Nephron progenitor cell (in vitro differentiated cells): ENCODE data around the gene MTHFD1.
A peak's percentile ranks its signal among the peaks of the same experiment; 100 is the strongest.

Experiments
- DNase-seq: peaks from one replicate; pipeline ENCODE4 v3.0.0; 2021
- H3K27ac Mint-ChIP-seq: 2 replicates; pipeline ENCODE4 v1.8.0; 2021; ENCODE audit warnings: mild to moderate bottlenecking, moderate library complexity, mixed read lengths
- H3K27me3 Mint-ChIP-seq: 2 replicates; pipeline ENCODE4 v1.8.0; 2021; ENCODE audit warnings: mild to moderate bottlenecking, low read depth, mixed read lengths; ENCODE audit not compliant: poor library complexity
- H3K36me3 Mint-ChIP-seq: 2 replicates; pipeline ENCODE4 v1.8.0; 2021; ENCODE audit warnings: low read depth, mixed read lengths
- H3K4me1 Mint-ChIP-seq: 2 replicates; pipeline ENCODE4 v1.8.0; 2021; ENCODE audit warnings: mixed read lengths
- H3K4me3 Mint-ChIP-seq: 2 replicates; pipeline ENCODE4 v1.8.0; 2021; ENCODE audit warnings: mild to moderate bottlenecking, moderate library complexity, mixed read lengths
- H3K9me3 Mint-ChIP-seq: 2 replicates; pipeline ENCODE4 v1.8.0; 2021; ENCODE audit warnings: mild to moderate bottlenecking, moderate library complexity, mixed read lengths
- TF ChIP-seq, protein P1 (sequence below): fragments of 200-600 bp; sonication (generic); IDR thresholded peaks from 2 replicates; pipeline ENCODE4 v1.5.0; 2021; ENCODE audit warnings: antibody characterized with exemption

MTHFD1 gene

DNA sequence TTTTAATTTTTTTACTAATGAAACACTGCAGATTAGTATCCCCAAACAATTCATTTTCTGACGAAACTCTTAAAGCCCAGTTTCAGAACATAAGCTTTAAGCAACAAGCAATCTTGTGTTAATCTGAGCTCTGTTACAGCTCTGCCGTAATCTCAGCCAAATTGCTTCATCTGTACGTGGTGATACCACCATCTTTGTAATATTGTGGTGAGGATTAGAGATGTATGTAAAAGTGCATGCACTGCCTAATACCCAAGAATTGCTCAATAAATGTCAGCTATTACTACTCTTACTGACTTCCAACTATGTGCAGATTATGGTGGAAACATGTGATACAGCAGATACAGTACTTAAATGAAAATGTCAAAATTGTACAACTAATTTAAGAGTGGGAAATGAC is 78.9 kb downstream of the MTHFD1 start:
- Mint-ChIP-seq H3K4me3 (no peak overlapping the region), H3K4me1 (peaks cover 22% of the 10 kb centered on the region), H3K27ac (no peak overlapping the region), H3K36me3 (no peaks in the 10 kb centered on the region), H3K9me3 (no peaks in the 10 kb centered on the region), H3K27me3 (peaks cover 13% of the 10 kb centered on the region)
- TF ChIP-seq, protein P1, sequence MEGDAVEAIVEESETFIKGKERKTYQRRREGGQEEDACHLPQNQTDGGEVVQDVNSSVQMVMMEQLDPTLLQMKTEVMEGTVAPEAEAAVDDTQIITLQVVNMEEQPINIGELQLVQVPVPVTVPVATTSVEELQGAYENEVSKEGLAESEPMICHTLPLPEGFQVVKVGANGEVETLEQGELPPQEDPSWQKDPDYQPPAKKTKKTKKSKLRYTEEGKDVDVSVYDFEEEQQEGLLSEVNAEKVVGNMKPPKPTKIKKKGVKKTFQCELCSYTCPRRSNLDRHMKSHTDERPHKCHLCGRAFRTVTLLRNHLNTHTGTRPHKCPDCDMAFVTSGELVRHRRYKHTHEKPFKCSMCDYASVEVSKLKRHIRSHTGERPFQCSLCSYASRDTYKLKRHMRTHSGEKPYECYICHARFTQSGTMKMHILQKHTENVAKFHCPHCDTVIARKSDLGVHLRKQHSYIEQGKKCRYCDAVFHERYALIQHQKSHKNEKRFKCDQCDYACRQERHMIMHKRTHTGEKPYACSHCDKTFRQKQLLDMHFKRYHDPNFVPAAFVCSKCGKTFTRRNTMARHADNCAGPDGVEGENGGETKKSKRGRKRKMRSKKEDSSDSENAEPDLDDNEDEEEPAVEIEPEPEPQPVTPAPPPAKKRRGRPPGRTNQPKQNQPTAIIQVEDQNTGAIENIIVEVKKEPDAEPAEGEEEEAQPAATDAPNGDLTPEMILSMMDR = no peak
- DNase-seq = no peak

DNA sequence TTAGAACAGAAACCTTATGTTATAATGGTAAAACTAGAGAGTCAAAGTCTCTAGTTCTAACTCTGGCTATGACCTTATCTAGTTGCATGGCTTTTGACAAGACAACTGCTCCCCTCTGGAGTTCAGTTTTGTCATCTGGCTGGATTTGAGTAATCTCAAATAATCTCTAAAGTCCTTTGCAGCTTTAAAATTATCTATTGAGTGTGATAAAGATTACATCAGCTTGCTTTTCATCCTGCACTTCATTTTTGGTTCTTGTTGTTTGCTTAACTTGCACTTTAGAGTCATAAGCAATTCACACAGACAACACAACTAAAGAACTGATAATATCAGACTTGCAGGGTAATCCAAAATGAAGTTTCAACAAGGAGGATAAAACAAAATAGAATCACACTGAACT is 79.4 kb downstream of the MTHFD1 start:
- no peaks in the 10 kb centered on the region for H3K36me3 Mint-ChIP-seq
- DNase-seq = no peak
- H3K27ac Mint-ChIP-seq = no peak overlapping the region
- H3K4me3 Mint-ChIP-seq = no peak overlapping the region
- H3K9me3 Mint-ChIP-seq = no peaks in the 10 kb centered on the region
- TF ChIP-seq, protein P1 = no peak
- peaks cover 13% of the 10 kb centered on the region for H3K27me3 Mint-ChIP-seq
- H3K4me1 Mint-ChIP-seq = peaks cover 22% of the 10 kb centered on the region

DNA sequence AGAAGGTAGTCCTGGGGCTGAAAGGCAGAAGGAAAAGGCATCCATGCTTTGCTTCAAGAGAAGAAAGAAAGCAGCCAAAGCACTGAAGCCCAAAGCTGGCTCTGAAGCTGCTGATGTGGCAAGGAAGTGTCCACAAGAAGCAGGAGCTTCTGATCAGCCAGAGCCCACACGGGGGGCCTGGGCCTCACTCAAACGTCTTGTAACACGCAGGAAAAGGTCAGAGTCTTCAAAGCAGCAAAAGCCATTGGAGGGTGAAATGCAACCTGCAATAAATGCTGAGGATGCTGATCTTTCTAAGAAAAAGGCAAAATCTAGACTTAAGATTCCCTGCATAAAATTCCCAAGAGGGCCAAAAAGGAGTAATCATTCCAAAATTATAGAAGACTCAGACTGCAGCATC is 80.3 kb downstream of the MTHFD1 start:
- no peak for DNase-seq
- Mint-ChIP-seq H3K27me3 (peaks cover 13% of the 10 kb centered on the region), H3K4me1 (peaks cover 22% of the 10 kb centered on the region), H3K27ac (no peak overlapping the region), H3K4me3 (no peak overlapping the region), H3K36me3 (no peaks in the 10 kb centered on the region), H3K9me3 (no peaks in the 10 kb centered on the region)
- TF ChIP-seq, protein P1 = no peak

DNA sequence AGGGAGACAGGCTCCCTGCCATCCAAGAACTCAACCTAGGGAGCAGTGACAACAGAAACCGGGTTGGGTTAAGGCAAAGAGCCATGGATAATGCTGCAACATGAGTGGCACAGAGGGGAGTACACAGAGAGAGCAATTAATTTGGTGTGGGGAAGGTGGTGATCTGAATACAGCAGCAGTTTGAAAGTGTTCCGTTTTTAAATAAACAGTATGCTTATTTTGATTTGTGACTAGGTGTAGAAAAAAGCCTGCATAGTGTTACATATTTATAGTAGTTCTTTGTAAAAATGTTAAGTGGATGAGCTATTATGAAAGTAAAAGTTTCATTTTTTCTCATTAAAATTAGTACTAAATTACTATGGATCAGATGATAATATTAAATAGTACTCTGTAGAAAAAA is 85.9 kb downstream of the MTHFD1 start:
- H3K27me3 Mint-ChIP-seq = no peaks in the 10 kb centered on the region
- peaks cover 12% of the 10 kb centered on the region for H3K4me1 Mint-ChIP-seq
- H3K27ac Mint-ChIP-seq = peak overlapping the region; percentile 1
- H3K36me3 Mint-ChIP-seq = no peaks in the 10 kb centered on the region
- H3K9me3 Mint-ChIP-seq = no peaks in the 10 kb centered on the region
- TF ChIP-seq, protein P1 = no peak
- no peak overlapping the region for H3K4me3 Mint-ChIP-seq
- no peak for DNase-seq

DNA sequence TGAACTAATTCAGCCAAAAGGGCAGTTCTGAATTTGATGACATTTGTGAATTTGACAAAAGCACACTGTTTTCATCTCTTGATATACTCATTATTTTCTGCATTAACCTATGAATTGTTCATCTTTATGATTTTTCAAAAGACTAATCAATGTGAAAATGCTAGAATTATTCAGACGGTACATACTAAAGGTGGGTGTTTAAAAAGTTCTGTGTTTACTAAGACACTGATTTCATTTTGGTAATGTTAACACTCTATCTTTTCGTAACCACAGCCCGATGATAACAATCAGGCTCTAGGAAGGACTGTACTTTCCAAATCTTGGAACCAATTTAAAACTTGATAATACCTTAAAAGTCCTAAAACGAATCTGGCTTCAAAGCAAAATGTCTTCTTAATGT is 86.5 kb downstream of the MTHFD1 start:
- H3K27ac Mint-ChIP-seq = no peak overlapping the region
- peaks cover 2% of the 10 kb centered on the region for H3K36me3 Mint-ChIP-seq
- DNase-seq = no peak
- H3K4me1 Mint-ChIP-seq = peaks cover 12% of the 10 kb centered on the region
- no peaks in the 10 kb centered on the region for H3K9me3 Mint-ChIP-seq
- TF ChIP-seq, protein P1 = no peak
- H3K27me3 Mint-ChIP-seq = peaks cover 2% of the 10 kb centered on the region
- no peak overlapping the region for H3K4me3 Mint-ChIP-seq

DNA sequence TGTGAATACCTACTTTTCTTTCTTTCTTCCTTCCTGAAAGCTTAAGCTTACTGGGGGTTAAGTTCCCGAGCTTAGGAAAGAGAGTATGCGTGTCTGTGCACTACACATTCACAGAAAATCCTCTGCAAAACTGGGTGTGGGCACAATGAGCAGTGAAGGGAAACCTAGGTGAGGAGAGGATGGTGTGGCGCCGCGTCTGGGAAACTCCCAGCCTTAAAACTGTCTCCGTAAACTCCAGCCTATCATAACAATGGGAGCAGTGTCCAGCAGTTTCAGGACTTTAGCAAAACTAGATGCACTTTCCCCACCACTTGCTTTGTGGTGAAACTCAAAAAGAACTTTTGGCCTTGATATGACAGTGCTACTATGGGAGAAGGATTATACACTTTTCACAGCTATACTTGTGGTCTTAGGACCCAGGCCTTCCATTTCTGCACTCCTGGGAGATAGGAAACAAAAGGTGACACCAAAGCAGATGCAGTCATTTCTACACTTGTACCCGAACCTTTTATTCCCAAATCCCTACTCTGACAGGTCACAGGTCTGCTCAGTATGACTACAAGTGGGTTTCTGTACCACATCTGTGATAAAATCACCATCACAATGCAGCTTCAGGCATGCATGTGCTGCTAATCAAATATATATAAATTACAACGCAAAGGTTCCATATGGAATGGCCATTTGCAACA is 87.6 kb downstream of the MTHFD1 start:
- no peak for DNase-seq
- Mint-ChIP-seq H3K4me3 (no peak overlapping the region), H3K9me3 (no peaks in the 10 kb centered on the region), H3K27me3 (peaks cover 3% of the 10 kb centered on the region), H3K27ac (peak overlapping the region; percentile 83), H3K36me3 (peaks cover 6% of the 10 kb centered on the region), H3K4me1 (peaks cover 12% of the 10 kb centered on the region)
- TF ChIP-seq, protein P1 = no peak
